ENCODE measurements around the gene MST1.
A peak's percentile ranks its signal among the peaks of the same experiment; 100 is the strongest.
"Not testable (repeated sequence)": the region's sequence is repeated elsewhere in the genome, so short reads cannot be mapped to it uniquely, and the experiment has no call there.

The MST1 gene

DNA sequence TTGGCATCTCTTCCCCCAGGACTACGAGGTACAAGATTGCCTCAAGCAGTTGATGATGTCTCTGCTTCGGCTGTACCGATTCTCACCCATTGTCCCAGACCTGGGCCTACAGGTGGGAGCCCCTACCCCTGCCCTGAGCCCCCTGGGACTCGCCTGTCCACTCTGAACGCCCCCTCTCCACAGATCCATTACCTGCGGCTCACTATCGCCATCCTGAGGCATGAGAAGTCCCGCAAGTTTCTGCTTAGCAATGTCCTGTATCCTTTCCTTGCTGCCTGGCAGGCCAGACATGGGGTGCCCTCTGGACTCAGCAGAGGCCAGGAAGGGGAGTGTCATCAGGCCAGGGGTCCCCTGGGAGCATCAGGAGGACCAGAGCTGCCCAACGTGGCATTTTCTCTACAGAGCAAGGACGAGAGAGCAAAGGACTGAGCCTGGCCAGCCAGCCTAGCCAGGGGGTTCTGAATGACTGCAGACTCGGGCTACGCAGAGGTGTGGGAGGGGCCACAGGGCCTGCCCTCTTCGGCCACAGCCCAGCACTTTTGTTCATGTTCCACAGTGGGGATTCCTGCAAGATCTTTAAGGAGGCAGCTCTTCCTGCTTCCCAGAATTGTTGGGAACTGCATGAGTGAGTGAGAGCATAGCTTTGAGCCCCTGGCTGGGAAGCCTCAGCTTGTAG, 11.3 kb upstream of the MST1 start:
- no peak for DNase-seq (ENCODE audit: low read depth)

DNA sequence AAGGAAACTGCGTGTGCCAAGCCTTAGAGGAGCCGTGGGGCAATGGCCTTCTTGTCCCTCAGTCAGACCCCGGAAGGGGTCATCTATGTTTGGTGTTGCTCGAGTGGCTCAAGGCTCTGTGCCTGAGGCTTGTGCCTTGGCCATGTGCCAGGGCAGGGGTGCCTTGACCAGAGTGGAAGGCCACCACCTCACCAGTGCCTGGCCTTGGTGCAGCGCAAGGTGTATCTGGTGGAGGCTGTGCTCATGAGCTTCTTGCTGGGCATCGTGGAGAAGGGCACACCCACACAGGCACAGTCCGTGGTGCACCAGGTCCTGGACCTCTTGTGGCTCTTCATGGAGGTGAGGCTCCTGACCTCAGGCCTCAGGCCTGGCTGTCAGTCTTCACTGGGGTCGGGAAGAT, 10.7 kb upstream of the MST1 start:
- no peak for DNase-seq (ENCODE audit: low read depth)

DNA sequence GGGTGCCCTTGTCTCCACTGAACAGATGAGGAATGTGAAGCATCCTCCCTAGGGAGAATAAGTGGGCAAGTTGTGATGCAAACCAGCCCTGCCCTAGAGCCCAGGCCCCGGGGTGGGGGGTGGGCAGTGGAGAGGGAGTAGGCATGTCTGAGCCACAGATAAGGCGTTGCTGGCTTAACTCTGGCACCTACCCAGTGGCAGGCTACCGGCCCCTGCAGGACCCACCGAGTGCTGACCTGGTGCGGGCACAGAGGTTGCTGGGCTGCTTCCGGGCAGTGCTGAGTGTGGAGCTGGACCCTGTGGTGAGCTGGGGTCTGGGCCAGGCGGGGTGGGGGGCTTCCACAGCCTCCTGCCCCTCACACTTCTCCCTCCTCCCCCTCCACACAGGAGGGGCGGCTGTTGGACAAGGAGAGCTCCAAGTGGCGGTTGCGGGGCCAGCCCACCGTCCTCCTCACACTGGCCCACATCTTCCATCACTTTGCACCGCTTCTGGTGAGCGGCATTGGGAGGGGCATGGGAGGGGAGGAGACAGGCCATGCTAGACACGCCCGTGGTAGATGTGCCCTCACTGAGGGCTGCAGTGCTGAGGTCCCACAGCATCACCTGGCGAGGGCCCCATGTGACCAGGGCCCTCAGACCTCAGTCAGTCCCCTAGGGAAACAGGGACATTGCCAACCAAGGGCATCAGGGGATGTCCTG, 10.2 kb upstream of the MST1 start:
- no peak for DNase-seq (ENCODE audit: low read depth)

DNA sequence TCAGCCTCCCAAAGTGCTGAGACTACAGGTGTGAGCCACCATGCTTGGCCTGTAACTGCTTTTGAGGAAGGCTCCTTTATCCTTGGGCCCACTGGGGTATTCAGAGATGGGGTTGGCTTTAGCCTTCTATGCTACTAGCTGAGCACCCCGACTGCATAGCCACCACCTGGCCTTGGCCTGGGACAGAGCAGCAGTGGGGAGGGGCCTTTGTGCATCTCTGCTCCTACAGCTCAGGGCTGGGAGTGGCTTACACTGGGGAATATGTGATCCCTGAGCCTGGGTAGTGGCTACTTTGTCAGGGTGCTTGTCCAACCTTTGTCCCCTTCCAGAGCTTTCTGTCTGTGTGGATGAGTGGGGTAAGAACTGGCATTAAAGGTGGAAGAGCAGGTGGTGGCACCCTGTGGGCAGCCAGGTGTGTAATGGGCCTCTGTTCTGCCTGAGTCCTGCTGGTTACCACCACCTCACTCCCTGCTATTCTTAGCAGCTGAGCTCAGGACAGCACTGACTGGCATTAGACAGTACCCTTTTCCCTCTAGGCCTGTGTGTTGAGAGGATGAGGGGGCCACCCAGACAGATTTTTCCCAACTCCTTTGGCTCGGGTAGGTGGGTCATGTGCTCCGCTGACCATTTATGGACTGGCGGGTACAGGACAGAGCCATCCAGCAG, 6.2 kb upstream of the MST1 start:
- not testable (repeated sequence) for DNase-seq (ENCODE audit: low read depth)

DNA sequence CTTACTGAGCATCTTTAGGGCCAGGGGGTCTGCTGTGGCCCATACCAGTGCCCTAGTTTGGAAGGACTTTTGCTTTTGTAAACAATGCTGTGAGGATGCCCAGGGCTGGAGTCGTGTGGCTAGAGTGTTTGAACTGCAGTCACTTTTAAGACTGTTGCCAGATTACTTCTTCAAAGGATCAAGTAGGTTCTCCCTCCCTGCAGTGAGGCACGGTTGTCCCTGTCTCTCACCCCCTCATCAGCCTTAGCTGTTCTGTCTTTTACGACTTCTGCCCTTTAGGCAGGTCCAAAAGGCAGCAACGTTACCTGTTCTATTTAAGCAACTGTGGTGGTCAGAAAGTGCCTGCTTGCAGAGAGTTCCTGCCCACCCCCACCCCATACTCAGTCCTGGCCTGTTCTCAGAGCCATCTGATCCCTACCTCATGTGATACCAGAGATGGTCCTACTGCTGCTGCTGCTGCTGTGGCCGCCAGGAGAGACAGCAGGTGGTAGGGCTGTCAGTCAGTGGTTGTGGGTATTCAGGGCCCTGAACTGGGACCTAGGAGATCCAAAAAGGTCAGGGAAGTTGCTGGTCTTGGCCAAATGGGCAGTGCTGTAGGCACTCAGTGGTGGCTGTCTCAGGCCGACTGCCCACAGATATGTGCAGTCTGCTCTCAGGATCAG, 5.3 kb upstream of the MST1 start:
- not testable (repeated sequence) for DNase-seq (ENCODE audit: low read depth)

DNA sequence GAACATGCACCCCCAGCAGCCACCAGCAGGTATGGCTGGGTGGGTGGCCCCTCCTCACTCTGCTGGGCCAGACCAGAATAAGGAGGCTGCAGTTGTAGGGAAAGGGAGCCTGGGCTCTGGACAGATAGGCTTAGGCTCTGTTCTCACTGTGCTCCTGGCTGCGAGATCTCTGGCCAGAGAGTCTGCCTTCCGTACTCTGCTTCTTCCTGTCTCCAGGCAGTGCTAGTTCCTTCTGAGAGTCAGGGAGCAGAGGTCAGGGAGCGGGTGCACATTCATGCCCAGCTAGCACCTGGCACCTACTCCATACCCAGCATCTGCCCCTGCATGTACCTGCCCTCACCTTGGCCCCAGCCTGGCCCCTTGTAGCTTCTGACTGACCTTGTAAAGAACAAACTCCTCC, 2.2 kb upstream of the MST1 start:
- not testable (repeated sequence) for DNase-seq (ENCODE audit: low read depth)

DNA sequence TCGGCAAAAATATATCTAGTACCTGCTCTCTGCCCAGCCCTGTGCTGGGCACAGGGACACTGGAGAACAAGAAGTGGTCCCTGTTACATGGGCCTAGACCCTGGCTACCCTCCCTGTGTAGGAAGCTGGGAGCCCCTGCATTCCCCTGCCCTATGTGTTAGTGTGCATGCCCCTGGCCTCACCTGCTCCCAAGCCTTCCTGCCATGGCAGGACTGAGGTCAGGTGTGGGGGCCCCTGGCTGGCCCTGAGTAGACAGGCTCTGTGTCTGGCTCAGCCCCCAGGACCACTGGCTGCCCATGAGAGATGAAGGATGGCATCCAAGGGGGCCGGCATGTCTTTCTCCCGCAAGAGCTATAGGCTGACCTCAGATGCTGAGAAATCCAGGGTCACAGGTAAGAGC, 1.6 kb upstream of the MST1 start:
- DNase-seq (ENCODE audit: low read depth) = not testable (repeated sequence)

DNA sequence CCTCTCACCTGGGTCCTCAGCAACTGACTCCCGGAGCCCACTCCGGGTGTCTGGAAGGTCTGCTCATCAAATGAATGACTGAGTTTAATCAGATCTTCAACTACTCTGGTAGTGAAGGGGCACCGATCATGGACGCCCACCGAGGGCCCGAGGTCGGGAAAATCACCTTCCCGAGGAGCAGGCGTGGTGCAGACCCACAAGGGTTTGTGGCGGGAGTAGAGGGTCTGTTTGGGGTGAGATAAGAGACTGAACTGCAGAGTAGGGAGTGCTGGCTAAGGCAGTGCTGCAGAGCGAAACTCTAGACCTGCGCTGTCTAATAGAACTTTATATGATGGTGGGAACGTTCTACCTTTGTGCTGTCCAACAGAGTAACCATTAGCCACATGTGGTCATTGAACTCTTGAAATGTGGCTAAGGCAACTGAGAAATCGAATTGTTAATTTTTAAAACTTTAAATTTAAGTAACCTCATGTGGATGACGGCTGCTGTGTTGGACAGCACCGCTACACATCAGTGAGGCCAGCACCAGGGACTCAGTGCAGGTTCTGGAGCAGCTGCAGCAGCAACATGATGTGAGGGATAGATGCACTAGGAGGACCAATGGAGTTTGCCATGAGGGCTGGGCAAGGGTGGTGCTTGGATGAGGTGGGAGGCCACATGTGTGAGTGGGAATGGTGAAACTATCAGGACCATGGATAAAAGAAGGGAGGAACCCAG, 792 bp upstream of the MST1 start:
- not testable (repeated sequence) for DNase-seq (ENCODE audit: low read depth)

DNA sequence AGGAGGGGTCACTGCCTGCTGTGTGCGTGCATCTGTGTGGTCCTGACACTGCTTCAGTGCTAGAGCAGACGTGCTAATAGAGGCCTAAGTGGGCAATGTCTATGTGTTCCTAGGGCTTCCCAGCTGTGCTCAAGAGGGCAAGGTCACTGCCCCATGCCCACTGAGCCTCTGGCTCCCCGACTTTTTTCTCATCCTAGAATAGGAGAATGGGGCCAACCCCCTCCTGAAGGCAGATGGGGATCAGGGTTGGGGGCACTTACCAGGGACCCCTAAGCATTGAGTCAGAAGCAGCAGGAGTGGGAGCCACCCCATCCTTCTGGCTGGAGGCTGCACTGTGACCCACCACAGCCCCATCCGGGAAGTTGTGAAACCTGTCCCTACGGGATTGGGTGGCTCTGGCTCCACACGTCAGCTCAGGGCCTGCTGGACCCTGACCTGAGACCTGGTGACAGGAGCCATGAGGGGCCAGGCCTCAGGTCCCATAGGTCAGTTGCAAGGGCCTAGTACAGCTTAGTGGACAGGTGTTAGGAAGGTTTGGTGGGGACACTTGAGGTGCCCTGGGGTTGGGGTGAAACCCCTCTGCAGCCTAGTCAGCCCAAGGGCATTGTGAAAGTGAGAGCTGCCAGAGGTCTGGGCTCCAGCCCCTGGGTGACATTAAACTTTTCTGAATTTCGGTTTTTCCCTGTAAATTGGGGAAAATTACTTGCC, 782 bp downstream of the MST1 start:
- not testable (repeated sequence) for DNase-seq (ENCODE audit: low read depth)

DNA sequence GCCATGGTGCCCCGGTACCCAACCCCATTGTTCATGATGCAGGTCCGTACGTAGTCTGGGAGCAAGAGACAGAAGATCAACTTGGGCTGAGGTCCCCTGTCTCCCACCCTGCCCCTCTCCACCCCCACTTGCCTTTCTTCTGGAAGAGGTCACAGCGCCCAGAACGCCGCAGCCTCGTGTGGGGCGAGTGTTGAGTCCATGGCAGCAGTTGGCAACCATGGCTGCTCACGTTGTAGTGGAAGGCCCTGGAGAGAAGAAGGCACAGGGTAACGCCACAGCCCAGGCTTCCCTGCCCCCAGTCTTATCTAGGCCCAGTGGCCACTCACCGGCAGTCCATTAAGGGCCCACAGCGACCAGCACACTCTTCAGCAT, 1.9 kb downstream of the MST1 start:
- not testable (repeated sequence) for DNase-seq (ENCODE audit: low read depth)

DNA sequence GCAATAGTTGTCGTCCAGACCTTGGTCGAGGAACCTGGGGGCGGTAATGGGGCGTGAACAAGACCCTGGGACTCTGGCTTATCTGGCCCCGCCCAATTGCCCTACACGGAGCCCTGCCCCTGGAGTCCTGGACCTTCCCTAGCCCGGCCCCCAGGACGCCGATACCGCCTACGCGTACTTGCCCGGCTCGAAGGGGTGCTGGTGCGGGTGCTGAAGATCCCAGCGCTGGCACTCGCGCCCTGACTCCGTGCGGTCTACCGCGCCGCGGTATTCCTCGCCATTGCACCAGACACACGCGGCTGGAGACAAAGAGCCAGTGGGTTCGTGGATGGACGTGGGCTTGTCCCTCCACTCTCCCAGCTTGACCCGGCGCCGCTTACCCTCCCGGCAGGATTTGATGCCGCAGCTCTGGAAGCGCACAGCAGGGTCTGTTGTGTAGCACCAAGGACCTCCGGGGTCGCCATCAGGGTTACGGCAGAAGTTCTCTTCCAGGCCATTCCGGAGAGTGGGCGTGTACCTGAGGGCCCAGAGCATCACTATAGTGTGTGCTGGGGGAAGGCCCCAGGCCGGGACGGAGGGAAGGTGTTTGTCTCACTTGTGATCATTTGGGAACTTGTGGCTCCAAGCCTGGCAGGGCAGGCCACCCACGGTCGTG, 2.4 kb downstream of the MST1 start:
- DNase-seq (ENCODE audit: low read depth) = peak; percentile 33

DNA sequence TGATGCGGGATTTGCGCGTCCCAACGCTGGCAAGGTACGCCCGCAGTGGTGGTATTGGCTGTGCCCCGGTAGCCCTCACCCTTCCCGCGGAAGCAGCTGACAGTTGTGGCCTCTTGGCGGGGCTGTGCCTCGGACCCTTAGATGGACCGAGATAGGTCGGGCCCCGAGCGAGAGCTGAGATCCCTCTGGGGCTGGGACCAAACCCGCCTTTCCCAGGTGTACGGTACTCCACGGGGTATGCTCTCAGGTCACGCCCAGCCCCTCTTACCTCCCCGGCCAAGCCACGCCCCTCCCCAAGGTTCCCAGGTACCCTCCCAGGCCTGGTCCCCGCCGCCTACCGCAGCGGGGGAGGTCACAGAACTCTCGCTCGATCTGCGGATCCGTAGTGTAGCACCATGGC, 2.9 kb downstream of the MST1 start:
- peak; percentile 23 for DNase-seq (ENCODE audit: low read depth)

DNA sequence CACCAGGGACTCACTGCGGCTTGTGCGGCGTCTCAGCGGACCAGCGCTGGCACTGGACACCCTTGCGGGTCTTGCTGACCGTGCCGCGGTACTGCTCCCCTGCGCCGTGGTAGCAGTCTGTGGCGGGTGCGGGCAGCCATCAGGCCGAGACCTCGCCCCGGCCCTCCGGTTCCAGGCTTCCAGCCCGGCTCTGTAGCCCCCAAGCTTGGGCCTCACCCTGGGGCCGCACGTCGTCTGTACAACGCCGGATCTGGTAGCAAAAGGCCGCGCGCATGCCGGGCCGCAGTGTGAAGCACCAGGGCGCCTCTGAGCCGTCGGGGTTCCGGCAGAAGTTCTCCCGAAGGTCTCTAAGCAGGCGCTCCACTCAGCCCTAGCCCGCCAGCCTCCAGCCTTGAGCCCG, 3.4 kb downstream of the MST1 start:
- DNase-seq (ENCODE audit: low read depth) = not testable (repeated sequence)

DNA sequence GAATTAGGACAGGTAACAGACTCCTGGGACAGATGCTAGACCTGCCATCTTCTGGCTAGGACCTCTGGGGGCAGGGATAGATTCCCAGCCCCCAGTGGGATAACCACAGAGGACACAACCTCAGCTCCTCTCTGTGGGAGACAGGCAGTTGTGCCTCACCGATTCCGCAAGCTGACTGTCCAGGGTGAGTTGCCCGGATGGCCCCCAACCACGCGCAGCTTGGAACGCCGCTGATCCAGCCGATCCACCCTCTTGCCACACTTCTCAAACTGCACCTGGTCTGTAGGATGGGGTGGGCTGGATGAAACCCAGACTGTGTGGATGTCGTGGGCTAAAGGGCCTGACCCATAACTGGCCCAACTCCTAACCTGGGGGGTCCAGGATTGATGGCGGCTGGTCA, 4.2 kb downstream of the MST1 start:
- DNase-seq (ENCODE audit: low read depth) = not testable (repeated sequence)

DNA sequence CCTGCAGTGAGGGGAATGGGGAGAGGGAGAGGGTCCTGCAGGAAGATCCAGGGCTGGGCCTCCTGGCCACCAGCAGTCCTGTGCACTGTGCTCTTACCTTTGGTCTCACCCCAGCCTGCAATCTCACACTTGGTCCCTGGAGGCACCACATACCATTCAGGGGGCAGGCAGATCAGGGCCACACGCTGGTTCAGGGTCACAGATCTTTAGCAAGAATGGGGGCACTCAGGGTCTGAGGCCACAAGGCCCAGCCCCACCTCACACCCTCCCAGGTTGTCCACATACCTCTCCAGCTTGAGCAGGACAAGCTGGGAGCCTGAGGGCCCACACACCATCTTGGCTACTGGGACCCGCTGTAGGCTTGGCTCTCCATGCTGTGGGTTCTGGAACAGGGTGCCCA, 4.8 kb downstream of the MST1 start:
- not testable (repeated sequence) for DNase-seq (ENCODE audit: low read depth)

DNA sequence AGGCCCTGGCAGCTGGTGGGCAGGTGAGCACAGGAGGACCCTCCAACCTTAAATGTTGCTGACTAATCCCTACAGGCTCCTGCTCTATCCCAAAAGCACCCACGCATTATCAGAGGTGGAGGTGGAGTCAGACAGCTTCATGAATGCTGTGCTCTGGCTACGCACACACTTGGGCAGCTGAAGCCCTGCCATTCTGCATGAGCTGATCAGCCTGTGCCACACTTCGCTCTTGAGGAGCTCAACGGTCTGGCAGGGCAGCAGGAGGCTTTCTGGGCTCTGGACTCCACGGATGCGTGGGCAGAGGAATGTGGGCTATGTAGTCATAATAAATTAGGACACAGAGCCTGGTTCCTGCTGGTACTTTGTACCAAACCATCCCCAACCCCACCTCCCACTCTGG, 6.1 kb downstream of the MST1 start:
- DNase-seq (ENCODE audit: low read depth) = no peak

DNA sequence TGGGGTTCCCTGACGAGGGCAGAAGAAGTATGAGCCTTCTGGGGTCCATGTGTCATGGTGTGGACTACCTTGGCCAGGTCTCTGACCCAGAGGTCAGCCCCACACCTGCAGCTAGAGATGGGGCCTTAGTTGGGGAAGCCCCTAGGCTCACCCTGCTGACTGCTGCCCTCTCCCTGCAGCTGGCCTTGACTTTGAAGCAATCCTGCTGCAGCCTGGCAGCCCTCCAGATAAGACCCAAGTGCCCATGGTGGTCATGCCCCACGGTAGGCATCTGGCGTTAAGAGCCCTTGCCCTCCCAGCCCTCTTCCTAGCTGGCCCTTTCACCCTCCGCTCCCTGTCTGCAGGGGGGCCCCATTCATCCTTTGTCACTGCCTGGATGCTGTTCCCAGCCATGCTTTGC, 7.7 kb downstream of the MST1 start:
- DNase-seq (ENCODE audit: low read depth) = no peak

DNA sequence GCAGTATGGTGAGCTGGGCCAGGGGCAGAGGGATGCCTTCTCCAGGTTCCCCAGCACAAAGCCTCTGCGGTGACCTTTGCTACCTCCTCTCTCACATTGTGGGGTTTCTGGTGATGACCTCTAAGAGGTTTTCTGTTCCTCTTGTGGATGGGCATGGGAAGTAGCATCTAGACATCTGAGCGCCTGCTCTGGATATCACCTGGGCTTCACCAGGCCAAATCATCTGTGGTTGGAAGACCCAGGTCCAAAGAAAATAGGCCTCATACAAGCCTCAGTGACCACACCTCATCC, 8.1 kb downstream of the MST1 start:
- no peak for DNase-seq (ENCODE audit: low read depth)

DNA sequence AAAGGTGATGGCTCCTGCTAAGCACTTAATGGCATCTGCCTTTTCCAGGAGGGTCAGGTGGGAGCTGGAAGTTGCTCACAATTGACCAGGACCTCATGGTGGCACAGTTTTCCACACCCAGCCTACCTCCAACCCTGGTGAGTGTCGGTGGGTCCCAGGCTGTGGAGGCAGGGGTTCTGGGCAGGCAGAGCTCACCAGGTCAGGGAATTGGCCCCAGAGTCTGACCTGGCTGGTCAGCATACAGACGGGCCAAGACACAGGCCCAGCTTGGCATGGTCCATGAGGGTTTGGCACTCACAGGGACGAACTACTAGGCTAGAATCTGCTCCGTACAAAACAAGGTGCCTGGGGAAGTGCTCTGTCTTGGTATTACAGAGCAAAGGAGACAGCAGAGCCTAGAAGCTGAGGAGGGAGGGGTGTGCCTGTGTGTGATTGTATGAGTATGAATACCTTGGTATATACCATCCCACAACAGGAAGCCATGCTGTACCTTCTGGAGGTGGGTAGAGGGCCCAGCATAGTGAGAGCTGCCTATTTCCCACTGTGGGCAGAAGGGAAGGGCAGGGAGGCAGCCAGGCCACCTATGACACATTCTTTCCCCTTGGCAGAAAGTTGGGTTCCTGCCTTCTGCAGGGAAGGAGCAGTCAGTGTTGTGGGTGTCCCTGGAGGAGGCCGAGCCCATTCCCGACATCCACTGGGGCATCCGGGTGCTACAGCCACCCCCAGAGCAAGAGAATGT, 8.6 kb downstream of the MST1 start:
- DNase-seq (ENCODE audit: low read depth) = no peak

DNA sequence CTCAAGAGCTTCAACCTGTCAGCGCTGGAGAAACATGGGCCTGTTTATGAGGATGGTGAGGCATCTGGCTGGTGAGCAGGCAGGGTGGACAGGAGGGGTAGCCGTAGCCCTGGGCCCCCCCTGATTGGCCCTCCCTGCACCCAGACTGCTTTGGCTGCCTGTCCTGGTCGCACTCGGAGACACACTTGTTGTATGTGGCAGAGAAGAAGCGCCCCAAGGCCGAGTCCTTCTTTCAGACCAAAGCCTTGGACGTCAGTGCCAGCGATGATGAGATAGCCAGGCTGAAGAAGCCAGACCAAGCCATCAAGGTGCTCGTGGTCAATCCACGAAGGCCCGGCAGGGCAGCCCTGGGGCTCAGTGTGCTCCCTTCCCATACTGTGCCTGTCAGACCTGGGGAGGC, 13.4 kb downstream of the MST1 start:
- no peak for DNase-seq (ENCODE audit: low read depth)
